H54 (cell line): ENCODE data around the gene ASCL5.

Experiments used
- DNase-seq: peaks from one replicate; pipeline ENCODE4 v3.0.0; 2011; ENCODE audit warnings: low spot score, mixed read lengths; ENCODE audit not compliant: insufficient read length
- FAIRE-seq: peaks from 3 replicates; lab custom pipeline; 2011; peaks lifted over from hg19 to GRCh38; lab: Jason Lieb, UNC
- POLR2A ChIP-seq: IDR thresholded peaks from 2 replicates; pipeline ENCODE4 v1.6.1; 2011; ENCODE audit warnings: low read depth, mild to moderate bottlenecking, low read length

ASCL5 gene

DNA sequence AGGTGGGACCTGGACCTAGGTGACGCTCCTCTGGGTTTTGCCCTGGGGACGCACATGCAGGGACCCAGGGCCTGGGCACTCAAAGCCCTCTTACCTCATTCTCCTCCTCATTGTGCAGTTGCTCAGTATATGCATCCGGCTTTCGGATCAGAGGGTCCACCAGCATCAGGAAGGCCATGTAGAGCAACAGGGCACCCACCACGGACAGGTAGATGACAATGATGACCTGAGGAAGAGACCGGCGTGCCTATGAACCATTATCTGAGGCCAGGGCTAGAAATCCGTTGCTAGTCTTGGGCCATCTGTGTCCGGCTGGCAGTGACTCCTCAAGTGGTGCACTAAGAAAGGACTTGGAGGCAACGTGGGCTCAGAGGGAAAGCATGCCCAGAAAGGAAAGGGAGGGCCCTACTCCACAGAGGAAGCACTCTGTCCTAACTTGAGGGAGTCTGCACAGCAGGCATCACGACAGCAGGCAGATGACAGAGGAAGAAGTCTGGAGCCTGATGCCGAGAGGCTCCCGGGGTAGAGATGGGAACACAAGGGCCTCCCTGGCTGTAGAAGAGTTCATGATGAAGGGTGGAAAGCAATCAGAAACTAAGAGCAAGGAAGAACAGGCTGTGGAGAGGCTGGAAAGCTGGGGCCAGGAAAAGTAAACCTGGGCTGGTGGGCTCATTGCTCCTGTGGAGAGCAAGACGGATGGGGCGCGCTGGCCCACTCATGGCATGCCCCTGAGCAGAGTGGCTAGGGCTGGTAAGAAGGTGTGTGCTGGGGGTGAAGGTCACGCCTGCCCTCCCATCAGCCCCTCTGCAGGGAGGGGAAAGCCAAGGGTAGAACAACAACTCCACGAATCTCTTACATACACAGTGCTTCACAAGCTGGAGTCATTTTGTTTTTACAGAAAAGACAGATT is 17.0 kb upstream of the ASCL5 start:
- TF ChIP-seq POLR2A: no peak
- DNase-seq (no peak), FAIRE-seq (no peak)

DNA sequence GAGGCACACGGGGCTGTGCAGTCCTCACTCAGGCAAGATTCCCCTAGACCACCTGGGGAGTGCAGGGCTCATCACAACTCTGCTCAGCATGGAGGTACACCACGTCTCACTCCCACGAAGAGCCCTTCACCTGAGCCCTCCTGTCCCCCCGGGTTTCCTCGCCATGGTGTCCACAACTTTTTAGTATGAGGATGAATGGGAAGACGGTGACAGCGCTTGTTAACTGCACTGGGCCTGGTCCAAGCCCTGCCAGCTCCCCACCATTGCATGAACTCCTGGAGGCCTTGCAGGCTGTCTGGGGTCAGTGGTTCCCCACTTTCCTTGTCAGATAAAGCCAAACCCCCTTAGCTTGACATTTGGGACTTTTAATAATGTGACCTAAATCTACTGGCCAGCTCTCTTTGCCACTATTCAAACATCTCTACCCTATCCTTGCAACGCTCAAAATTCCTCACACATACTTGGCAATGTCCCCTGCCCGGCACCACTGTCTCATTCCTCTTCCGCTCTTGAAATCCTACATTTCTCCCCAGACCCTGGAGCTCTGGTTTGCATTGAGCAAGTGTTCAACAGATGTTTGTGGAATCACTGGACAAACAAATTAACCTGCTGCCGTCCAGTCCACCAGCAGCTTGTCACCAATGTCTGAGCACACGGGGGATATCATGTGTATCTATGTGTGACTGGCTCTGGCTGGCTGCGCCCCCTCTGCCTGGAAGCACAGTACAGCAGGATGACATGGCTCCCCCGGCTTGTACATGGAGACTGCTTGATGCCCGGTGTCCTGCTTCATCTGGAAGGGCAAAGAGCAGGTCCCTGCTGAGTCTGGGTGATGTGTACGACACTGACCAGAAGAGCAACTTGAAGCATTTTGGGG is 16.1 kb upstream of the ASCL5 start:
- no peak for FAIRE-seq
- no peak for TF ChIP-seq POLR2A
- DNase-seq: no peak

GRCh38 chr1:201142011-201142848 is 15.2 kb upstream of the ASCL5 start:
- TF ChIP-seq POLR2A: no peak
- DNase-seq (no peak), FAIRE-seq (no peak)

DNA sequence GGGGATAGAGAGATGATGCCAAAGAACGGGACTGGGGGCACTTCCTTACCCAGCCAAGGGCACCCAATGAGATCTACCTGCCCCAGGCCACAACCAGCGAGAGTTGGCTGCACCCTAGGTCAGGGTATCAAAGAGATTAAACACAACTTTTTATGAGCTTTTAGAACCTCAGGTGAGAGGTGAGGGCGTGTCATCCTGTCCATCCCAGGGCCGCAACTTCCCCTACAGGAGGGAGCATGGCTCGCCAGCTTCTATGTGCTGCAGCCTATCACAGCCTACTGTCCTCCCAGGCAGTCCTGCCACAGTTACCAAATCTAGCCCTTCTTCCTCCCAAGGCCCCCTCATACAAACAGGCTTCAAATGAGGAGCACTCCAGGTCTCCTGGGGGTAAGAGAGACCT is 14.4 kb upstream of the ASCL5 start:
- TF ChIP-seq POLR2A: no peak
- FAIRE-seq (no peak), DNase-seq (no peak)

DNA sequence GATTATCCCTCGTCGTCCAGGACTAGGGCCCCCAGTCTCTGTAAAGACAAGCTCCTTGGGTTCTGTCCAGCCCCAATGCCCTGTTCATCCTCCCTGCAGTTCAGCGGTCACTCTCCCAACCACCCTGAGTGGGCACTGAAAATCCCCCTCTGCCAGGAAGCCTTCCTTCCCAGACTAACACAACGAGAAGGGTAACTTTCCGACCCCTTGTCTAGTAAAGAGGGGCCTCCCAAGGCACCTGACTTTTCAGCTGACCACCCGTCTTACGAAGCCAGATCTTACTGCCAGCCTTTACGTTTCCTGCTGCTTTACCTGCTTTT is 13.9 kb upstream of the ASCL5 start:
- FAIRE-seq (no peak), DNase-seq (no peak)
- TF ChIP-seq POLR2A: no peak

DNA sequence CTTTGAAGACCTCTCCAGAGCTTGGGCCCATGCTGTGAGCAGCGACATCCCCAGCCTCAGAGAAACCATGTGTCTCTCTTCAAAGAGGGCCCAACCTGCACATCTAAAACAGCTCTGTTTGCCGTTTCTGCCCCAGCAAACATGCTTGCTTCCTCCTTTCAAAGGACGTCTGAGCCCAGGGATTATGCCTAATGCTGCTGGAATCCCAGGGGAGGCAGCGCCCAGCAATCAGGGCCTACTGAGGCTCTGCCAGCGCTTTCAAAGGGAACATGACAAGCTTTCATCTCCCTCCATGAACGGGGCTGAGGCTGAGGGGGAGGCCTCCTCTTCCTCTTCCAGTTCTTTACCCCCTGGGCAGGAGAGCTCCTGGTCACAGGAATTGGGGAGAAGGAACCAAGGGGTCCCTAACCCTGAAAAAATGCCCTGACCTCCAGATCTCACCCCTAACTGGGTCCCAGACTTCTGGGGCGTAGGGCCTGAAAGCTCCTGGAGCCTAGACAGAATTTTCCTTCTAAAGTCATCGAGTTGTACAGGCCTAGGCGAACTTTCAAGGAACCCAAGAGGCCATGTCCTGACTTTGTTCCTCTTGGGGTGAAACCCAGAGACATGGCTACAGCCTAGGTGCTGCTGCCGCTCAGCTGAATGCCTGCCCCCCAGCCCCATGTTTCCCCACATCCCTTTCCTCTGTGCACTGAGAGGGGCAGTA is 13.4 kb upstream of the ASCL5 start:
- DNase-seq (no peak), FAIRE-seq (no peak)
- no peak for TF ChIP-seq POLR2A

- DNase-seq: no peak
- FAIRE-seq: no peak
- no peak for TF ChIP-seq POLR2A
Observed at GRCh38 chr1:201139756-201140155, 12.8 kb upstream of the ASCL5 start.

GRCh38 chr1:201139306-201139705 is 12.3 kb upstream of the ASCL5 start:
- TF ChIP-seq POLR2A: no peak
- FAIRE-seq (no peak), DNase-seq (no peak)

DNA sequence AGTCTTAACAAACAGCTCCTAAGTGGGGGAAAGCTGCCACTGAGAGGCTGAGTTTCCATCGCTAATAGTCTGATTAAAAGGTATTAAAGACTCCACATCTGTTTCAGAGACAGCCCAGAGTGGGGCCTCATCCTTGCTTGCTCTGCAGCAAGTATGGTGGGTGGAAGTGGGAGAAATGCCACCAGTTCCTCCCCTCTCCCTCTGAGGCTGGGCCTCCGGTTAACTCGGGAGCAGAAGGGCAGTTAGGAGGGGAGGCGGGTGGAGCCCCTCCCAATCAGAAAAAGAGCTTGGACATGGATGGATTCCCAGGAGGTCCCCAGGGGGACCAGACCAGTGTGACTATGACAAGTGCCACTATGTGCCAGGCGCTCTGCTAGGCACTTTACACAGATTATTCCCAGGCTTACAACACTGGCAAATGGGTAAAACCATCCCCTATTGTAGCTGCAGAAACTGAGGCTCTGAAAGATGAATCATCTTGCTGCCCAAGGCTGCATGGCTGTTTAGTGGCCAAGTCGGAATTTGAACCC is 11.4 kb upstream of the ASCL5 start:
- DNase-seq (no peak), FAIRE-seq (no peak)
- TF ChIP-seq POLR2A: no peak

DNA sequence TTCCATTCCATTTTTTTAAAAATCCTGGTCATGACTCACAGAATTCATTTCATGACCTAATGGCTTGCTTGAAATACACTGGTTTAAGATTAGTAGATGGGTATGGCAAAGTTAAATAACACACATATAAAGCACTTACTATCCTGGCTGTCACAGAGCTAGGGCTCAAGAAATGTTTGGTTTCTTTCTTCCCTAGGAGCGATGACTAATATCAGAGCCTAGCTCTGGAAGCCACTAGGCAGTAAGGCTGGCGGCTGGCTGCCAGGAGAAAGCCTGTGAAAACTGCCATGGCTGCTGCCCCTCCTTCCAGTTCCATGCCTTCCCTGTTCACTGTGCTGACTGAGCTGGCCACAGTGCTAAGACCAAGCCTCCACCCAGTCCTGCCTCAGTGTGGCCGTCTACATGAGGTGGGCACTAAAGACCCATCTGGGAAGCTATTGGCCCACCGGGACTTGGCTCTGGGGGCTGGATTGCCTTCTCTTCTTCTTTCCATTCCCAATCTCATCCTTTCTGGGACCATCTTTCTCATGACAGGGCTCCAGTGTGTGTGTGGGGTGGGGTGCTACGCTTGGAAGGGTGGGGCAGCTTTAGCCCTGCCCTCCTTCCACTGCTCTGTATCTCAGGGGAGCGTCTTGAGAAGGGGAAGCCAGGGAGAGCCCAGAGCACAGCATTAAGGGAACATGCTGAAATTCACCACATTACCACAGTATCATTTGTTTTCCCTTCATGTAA is 10.8 kb upstream of the ASCL5 start:
- DNase-seq (peak; percentile 78), FAIRE-seq (peak; percentile 61)
- TF ChIP-seq POLR2A: no peak

- FAIRE-seq (no peak), DNase-seq (no peak)
- no peak for TF ChIP-seq POLR2A
Observed at GRCh38 chr1:201137024-201137392, 10.0 kb upstream of the ASCL5 start.

DNA sequence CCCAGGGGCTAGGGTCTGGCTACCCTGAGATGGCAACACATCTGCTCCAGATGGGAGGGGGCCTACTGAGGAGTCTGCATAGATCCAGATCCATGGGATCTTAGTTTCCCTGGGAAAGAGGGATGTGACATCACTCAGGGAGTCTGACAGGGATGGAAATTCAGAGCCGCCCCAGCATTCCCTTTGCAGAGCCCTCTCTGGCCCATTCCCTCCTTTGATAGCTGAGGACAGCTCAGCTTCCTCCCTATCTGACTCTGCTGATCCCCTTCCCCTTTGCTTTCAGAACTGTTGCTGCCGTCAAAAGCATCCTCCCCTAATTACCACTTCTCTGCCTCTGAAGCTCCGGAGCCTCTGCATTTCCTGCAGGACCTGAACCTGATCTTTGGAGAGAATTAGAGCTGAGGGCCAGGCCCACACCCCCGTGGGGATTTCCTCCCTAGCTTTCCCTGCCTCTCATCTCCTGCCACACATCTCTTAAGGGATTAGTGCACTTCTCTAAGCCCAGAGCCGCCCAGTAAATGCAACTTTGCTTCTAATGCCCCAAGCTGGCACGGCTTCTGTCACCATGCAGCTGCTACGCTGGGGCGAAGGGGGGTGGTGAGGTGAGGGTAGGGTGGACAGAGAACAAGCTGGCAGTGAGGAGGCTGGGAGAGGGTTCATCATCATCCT is 9.5 kb upstream of the ASCL5 start:
- no peak for DNase-seq
- no peak for FAIRE-seq
- no peak for TF ChIP-seq POLR2A

- FAIRE-seq (no peak), DNase-seq (no peak)
- TF ChIP-seq POLR2A: no peak
Observed at GRCh38 chr1:201134405-201134804, 7.4 kb upstream of the ASCL5 start.
